Daoy (cell line): ENCODE measurements around the gene DUSP9. TPM values are rescaled to one million over a fixed set of nuclear protein-coding genes. Genes with fewer than 3 reads are reported as not detected.
"Not testable (repeated sequence)": the region's sequence is repeated elsewhere in the genome, so short reads cannot be mapped to it uniquely, and the experiment has no call there.

Experiments used
- DNase-seq: peaks from one replicate; pipeline ENCODE4 v3.0.0-alpha.2; 2015; ENCODE audit warnings: low read depth
- total RNA-seq: library from RNA; depleted of rRNA; stranded (reverse); fragments of >200 nt; shearing (Covaris generic); gene quantifications from 2 replicates; pipeline ENCODE4 v1.2.3, GENCODE V29; 2014; rRNA removed

The DUSP9 gene, protein sequence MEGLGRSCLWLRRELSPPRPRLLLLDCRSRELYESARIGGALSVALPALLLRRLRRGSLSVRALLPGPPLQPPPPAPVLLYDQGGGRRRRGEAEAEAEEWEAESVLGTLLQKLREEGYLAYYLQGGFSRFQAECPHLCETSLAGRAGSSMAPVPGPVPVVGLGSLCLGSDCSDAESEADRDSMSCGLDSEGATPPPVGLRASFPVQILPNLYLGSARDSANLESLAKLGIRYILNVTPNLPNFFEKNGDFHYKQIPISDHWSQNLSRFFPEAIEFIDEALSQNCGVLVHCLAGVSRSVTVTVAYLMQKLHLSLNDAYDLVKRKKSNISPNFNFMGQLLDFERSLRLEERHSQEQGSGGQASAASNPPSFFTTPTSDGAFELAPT
- total RNA-seq = 10.2 and 16.4 TPM in 2 replicates

DNA sequence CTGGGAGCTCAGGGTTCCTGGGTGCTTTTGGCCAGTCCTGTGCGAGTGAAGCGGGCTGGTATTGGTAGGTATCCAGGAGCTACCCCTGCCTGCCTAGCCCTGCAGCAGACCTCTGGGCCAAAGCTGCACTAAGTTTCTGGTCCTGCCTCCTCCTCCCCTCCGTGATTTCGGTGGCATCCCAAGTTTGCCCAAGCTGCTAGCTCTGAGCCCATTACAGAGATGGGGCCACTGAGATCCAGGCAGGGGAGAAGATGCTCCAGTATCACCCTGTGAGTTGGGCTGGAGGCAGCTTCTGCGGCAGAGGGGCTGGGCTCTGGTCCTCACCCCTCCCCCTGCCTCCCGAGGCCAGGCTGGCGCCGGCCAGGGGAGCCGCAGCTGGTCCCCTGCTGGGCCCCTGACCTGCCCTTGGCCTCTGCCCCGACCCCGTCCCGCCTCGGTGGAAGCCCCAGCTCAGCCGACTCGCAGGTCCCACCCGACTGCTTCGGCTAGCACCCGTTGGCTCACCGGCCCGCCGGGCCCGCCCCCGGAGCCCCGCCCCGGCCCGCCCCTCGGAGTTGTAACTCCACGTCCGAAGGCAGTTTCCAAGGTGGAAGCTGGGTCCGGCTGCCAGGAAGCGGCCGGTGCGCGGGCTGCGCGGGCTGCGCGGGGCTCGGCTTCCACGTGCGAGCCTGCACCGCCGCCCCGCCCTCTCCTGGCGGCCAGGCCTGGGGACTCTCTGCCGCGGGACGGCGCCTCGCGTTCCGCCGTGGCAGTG lies at the start of gene DUSP9:
TSS of gene DUSP9 (plus strand) at position 584 of the 754 bp plus-strand sequence. CDS start 751 bp downstream, outside the sequence.
- DNase-seq = peak; percentile 69

DNA sequence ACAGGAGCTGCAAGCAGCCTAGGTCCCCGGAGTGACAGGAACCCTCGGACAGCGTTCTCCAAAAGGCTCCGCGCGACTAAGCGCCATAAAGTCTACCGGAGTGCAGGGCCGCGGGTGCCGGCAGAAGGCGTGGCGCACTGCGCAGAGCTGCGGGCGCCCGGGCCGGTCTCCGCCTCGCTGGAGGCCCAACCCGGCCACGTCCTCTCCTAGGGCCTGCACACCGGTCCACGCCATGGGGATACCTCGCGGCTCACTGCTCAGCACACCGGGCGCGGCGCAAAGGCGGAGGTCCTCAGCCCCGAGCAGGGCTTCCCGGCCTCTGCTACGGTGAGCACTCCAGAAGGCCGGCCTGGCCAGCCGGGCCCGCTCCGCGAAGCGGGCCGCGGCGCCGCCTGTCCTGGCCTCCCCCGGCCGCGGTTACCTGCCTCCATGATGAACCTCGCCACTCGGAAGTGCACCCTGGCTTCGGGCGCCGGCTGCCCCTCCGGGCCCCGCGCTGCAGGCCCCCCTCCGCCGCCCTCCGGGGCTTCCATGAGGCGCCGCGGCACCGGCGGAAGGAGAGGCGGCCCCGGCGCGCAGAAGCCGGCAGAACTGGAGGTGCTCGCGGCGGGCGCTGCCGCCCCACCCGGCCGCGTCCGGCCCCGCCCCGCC lies 48.3 kb upstream of the DUSP9 start, which contains the start of gene CCNQ:
TSS of gene CCNQ (minus strand) at position 599 of the 651 bp plus-strand sequence. CDS start at position 533, 66 bp downstream.
- peak; percentile 17 for DNase-seq

DNA sequence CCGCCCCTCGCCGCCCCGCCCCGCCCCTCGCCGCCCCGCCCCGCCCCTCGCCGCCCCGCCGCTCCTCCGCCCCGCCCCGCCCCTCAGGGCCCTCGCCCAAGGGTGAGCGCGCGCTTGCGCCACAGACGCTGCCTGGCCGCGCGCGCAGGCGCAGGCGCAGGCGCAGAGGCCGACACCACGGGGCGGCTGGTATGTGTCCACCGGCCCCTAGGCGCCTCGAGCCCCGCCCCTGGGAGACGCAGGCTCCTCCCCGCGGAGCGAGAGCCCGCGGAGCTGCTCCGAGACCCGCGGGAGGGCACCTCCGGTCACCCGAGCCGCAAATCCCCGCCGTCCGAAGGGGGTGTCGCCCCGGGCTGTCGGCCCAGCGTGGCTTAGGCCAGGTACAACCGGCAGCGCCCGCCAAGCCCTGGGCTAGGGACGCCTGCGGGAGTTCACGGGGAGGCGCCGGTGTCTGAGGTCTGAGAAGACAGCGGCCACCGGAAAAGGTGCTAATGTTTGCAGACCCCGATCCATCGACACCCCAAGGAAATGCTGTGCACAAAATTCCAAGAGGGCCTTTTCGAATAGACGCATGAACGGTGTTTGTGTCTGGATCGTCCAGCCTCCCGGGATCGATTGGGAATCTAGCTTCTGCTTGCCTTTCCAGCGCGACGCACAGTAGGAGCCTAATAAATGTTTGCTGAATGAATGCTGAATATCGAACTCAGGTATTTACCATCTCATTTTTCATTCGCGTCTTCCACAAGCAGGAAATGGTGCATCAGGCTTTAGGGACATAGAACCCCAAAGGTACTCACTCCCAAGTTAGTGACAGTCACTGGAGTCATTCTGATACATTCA lies 47.6 kb upstream of the DUSP9 start:
- DNase-seq = peak; percentile 90

DNA sequence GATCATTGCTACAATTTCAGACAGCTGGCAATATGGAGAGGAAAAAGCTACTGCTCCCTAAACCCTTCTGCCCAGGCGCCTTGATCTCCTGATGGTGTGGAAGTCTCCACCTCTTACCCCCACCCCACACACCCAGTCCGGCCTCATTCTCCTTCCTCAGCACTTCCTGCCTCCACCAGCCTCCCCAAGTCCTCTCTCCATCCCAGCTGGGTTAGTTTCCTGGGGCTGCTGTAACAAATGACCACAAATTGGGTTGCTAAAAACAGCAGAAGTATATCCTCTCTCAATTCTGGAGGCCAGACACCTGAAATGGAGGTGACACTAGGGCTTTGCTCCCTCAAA lies 47.0 kb upstream of the DUSP9 start:
- no peak for DNase-seq

DNA sequence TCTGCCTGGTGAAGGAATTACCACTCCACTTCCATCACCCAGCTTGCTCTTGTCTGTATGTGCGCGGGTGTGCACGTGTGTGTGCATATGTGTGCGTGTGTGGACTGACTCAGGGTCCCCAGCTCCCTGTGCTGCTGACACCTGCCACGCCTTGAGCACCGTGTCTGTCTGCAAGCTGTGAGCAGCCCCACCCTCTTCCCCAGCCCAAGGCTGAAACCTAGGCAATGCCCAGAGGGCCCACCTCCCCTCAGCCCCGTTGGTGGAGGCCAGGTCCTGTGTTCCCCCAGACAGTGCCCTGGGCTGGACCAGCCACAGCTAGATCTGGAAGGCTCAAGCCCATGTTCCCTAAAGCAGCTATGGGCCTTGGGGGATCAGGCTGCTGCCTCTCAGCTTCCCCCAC lies 46.1 kb upstream of the DUSP9 start:
- DNase-seq = no peak

DNA sequence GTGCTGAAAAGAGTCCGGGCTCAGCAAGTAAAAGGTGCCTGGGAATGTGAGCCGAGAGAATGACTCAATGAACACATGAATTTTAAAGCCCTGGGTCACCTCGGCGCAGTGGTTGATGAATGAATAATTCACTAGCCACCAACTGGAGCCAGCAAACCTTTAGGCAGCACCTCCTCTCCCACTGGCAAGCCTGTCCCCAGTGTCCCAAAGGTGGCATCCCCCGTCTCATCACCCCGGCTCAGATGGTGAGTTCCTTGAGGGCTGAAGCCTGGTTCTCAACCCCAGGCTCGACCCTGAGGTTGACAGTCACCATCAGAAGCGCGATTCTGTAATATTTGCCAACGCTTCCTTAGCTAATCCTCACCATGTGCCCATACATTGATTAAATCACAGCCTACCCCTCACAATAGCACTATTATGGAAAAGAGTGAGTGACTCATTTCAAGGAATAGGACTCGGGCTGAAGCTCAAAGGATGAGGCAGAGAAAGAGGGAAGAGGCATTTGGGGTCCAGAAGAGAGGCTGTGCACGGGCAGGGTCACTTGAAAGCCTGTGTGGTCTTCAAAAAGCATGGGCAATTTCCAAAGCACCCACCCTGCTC lies 45.4 kb upstream of the DUSP9 start:
- no peak for DNase-seq

DNA sequence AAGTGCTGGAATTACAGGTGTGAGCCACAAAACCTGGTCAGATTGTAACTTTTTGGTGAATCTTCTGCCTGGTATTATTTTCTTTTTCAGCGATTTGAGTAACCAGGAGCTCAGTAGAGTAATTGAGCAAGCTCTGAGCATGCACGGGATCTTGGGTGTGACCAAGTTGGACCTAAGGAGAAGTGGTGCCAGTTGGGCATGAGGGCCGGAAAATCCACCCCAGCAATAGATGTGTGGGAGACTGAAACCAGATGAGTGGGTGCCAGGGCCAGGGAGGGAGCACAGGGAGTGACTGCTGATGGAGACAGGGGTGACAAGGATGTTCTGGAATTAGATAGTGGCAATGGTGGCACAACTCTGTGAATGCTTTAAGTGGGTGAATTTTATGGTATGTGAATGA lies 44.4 kb upstream of the DUSP9 start:
- DNase-seq = no peak

DNA sequence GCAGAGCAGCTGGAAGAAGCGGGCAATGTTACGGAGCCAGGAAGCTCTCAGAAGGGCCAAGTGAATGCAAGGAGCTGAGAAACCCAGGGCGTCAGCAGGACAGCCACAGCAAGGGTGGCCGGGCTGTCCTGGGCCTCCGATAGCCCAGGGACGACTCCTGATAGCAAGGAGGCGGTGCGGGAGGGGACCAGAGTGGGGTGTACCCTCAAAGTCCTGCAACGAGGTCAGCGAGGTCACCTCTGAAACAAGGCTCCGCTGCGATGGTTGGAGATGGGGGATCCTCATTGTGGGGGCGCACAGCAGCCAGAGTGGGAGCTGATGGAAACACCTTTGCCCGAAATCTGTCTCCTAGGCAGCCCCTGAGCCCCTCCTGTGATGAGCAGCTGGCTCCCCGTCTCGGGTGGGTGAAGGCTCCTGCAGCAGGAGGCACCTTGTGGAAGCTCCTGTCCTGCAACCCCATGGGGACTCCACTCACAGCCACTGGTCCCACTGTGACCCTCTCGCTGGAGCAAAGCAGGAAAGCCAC lies 43.8 kb upstream of the DUSP9 start:
- no peak for DNase-seq

DNA sequence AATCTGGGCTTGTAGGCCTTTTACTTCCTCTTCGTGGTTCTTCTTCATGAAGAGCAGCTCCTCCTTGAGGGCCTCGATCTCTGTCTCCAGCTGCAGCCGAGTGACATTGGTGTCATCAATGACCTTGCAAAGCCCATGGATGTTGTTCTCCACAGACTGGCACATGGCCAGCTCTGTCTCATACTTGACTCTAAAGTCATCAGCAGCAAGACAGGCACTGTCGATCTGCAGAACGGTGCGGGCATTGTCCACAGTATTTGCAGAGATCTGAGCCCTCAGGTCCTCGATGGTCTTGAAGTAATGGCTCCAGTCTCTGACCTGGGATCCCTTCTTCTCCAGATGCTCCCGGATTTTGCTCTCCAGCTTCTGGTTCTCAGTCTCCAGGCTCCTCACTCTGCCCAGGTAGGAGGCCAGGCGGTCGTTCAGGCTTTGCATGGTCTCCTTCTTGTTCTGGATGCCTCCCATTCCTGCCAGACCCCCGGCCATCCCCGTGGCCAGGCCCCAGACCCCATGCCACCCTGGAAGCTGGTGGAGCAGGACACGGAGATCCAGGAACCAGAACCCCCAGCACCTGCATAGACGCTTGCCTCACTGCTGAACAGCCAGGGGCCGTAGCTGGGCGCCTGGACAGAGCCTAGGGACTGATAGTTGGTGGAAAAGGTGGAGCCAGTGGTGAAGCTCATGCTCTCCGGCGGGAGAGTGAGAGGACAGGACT lies 42.2 kb upstream of the DUSP9 start:
- not testable (repeated sequence) for DNase-seq

DNA sequence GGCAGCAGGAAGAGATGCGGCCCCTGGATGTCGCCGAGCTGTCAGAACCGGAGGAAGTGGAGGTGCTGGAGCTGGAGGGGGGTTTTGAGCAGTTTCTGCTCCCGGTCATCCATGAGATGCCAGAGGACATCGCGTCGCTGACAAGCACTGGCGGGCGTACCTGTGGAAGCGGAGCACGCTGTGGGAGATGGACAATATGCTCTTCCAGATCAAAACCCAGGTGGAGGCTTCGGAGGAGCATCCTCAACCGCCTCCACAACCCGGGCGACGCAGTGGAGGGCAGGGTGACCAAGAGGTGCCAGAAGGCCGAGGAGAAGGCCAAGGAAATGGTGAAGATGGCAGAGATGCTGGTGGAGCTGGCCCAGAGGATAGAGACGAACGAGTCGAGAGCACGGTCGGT lies 40.5 kb upstream of the DUSP9 start:
- DNase-seq = no peak

DNA sequence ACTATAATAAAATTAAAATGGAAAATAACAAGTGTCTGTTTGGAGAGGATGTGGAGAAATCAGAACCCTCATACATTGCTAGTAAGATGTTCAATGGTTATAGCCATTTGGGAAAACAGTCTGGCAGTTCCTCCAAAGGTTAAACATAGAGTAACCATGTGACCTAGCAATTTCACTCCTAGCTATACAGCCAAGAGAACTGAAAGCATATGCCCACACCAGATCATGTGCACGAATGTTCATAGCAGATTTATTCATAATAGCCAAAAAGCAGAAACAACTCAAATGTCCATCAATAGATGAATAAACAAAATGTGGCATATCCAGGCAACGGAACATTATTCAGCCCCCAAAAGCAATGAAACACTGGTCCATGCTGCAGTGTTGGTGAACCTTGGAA lies 38.6 kb upstream of the DUSP9 start:
- no peak for DNase-seq

DNA sequence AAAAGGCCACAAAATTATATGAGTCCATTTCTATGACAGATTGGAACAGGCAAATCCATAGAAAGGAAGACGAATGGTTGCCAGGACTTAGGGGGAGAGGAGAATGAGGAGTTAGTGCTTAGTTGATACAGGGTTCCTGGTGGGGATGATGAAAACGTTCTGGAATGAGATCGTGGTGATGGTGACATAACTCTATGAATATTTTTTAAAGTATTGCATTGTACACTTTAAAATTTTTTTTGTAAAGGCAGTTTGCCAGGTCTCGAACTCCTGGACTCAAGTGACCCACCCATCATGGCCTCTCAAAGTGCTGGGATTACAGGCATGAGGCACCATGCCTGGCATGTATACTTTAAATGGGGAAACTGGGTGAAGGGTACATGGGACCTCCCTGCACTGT lies 38.2 kb upstream of the DUSP9 start:
- no peak for DNase-seq

DNA sequence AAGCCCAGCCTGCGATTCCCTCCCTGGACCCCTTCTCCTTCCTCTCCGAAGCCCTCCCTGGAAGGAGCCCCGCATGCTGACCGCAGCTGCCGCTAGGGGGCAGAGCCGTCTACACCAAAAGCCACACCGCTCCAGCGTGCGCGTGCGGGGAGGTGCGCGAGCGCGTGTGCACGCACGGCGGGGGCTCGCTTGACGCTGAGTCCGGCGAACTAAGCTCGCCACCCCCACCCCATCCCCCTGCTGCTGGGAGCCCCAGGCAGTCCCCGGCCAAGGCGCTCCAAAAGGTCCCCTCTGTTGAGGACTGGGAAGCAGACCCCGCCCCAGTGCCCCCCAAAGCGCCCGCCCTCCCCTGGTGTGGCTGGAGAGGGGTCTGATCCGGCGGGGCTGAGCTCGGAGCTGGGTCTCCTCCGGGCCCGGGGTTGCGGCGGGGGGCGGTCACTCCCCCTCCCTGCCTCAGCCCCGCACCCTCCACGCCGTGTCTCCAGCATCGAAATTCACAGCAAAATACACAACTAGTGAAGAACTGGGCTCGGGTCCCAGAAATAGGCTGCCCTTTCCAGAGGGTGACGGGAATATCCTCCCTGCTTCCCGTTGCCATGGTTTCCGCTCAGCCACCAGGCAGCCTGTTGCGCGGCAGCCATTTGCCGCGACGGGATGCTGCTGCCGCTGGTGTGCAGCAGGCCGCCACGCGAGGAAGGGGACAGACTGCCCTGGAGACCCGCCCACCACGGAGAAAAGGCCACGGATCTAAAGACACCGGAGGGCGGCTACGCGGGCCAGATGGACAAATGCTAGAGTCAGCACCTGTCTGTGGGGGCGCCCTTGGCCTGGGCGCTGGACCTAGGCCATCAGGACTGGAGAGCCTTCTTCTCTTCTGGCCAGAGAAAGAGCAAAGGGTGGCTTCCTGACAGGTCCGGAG lies 36.8 kb upstream of the DUSP9 start:
- DNase-seq = peak; percentile 75

DNA sequence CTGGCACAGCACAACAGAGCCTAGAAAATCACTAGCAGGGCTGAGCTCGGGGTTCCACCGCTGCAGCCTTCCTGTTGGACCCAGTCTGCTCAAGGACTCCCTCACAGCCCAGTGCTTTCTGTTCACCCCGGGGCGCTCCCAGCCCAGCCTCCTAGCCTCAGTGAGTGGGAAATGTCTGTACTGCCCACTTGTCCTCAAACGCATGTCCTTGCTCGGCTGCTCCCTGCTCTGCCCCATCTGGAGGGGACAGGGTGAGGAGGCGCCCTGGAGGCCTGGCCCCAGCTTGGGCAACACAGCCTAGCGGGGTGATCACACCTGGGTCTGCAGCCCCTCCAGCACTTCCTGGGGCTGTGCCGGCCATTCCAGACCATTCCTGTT lies 36.2 kb upstream of the DUSP9 start:
- no peak for DNase-seq

DNA sequence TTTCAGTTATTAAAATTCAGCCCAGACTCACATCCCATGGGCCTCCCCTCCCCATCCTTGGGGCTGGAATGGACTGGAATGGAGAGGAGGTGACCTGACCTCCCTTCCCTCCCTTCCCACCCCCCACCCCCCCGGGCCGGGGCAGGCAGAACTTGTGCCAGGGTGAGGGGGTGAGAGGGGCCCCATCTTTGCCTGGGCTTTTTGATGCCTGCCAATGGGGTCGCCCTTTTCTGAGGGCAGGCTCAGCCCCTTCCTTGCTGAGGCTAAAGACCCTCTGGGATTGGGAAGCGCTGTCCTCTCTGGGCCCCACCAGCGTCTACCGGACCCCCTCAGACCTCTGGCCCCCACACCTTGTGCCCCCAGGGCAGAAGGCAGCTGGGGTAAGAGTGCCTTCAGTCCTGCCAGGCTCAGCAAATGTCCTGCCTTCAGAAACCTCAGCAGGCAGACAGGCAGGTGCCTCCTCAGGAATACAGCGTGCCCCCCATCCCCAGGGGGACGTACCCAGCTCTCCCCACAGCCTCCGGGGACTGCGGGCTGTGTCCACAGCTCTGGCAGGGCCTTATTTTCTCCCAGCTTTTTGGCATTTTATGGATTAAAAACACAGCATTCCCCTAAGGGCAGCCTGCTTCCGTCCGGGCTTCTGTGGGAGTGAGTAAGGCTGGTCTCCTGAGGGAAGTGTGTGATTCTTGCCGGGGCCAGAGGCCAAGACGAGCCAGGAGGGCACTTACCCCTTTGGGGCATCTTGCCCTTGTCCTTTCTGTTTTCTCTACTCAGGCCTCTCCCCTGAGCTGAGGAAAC lies 35.5 kb upstream of the DUSP9 start:
- DNase-seq = no peak

DNA sequence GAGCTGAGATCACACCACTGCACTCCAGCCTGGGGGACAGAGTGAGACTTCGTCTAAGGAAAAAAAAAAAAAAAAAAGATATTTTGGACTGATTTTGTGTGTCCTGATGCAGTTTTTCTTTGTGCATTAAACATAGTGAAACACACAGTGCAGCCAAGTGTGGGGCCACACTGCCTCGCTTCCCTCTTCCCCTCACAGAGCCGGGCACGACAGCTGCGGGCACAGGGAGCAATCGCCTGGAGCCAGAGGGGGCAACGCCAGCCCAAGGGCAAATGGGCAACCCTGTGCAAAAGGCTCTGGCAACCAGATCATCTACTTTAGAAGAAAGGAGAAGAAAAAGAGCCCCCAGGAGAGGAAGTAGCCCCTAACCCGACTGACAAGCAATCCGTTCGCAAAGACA lies 34.6 kb upstream of the DUSP9 start:
- no peak for DNase-seq

DNA sequence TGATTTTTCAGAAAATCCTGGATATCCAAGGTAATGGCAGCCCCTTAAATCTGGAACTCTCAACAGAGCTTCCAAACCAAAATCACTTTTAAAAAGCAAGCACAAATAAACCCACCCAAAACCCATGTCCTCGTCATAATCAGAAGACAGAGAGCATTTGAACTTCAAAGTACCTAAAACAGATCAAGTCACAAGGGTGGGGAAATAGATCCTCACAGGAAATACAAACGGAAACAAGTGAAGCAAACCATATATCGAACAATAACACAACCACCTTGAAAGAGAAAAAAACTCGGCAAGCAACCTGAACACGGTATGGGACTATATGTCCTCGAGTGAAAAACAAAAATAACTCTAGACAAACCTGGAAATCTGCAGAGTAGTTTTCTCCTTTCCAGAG lies 32.2 kb upstream of the DUSP9 start:
- no peak for DNase-seq

DNA sequence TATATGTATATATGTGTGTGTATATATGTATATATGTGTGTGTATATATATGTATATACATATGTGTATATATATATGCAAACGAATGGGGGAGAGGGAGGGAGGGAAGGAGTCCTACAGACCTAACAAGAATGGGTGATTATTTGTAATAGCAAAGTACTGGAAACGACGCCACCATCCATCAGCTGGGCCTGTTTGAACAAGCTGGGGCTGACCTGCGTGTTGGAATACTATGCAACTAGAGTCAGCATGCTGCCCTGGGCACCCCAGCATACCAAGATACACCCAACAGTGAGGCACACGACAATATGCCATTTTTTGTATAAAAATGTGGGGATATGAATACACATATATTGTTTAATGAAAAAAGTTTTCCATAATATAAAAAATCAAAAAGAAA lies 26.4 kb upstream of the DUSP9 start:
- no peak for DNase-seq
